ENCODE results near the gene MBTD1. TPM values are rescaled to one million over a fixed set of nuclear protein-coding genes. Genes with fewer than 3 reads are reported as not detected.

The MBTD1 gene
- total and polyA plus RNA-seq, 9 of the 15 experiments (the other 6 are each of a cell fraction or from before 2014, with no cell fraction given), result 2.1 to 26.3 (median 13.3) TPM

DNA sequence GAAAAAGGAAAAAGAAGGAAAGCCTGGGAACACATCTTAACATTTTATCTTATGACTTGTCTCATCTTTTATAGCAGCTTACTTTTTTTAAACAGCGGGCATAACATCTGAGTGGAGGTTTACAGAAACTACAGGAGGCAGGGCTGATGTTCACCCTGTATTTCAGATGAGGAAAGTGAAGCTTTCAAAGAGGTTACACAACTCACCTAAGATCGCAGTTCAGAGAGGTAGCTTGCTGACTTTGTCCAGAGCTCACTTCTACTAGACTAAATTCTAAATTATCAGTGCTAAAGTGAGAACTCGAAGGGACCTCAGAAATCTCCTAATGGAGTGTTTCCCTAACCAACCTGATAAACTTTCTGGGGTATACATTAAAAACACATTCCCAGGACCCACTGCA, 3.7 kb downstream of the MBTD1 start (continued):
- no peak for TF ChIP-seq RUNX1 (IDR thresholded peaks at IDR 0.05; ENCODE audit: low read depth)
- TF ChIP-seq TFAM (CRISPR knock-in tag; conservative IDR thresholded peaks at IDR 0.05), result no peak
- no peak for TF ChIP-seq SMAD1 (IDR thresholded peaks at IDR 0.05; ENCODE audit: low read depth, low read length, partially characterized antibody)
- TF ChIP-seq PHF20 (IDR thresholded peaks at IDR 0.05; ENCODE audit: partially characterized antibody), result no peak
- no peak for TF ChIP-seq ILF3 (IDR thresholded peaks at IDR 0.05; ENCODE audit: borderline replicate concordance)
- TF ChIP-seq HNRNPH1 (optimal IDR thresholded peaks at IDR 0.05; ENCODE audit: low read depth, low read length), result no peak
- no peak for TF ChIP-seq RHOXF2B (CRISPR knock-in tag; conservative IDR thresholded peaks at IDR 0.05)
- no peak for TF ChIP-seq FIP1L1 (IDR thresholded peaks at IDR 0.05; ENCODE audit: low read depth, low read length, poor library complexity, severe bottlenecking)
- TF ChIP-seq SMARCC2 (IDR thresholded peaks at IDR 0.05; ENCODE audit: low read depth), result no peak

DNA sequence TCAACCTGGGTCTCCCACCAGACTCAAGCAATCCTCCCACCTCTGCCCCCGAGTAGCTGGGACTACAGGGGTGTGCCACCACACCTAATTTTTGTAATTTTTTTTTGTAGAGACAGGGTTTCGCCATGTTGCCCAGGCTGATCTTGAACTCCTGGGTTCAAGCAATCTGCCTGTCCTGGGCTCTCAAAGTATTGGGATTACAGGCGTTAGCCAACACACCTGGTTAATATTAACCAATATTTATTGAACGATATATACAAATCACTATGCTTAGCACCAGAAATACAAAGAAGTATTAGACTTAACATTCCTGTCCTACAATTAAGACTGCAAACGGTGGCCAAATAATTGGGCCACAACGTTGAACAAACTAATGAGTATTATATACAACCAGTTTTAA, 4.2 kb downstream of the MBTD1 start:
- H2AFZ ChIP-seq (ENCODE audit: low read depth, low read length), result no peak overlapping the region
- in situ Hi-C loops (cut with MboI), result no loop called here
- peaks cover 86% of the 10 kb centered on the region for H3K79me2 ChIP-seq (ENCODE audit: control insufficient read depth, insufficient read depth, low read length)
- DNase-seq (ENCODE audit: extremely low read depth in 1 of 4, low spot score in 3 of 4), result no peak
- no TSS peak for BruUV-seq (replicated peaks)
- 84% methylated on average over 6 of the region's 6 CpGs for WGBS (ENCODE audit: insufficient coverage, low coverage, missing lambda C conversion rate)
- H3K9me1 ChIP-seq (ENCODE audit: control insufficient read depth, insufficient read depth, low read length), result no peaks in the 10 kb centered on the region
- no peak overlapping the region for H3K4me2 ChIP-seq (ENCODE audit: insufficient read depth, low read length)
- peaks cover 8% of the 10 kb centered on the region in 2 experiments; a peak in 3 of 5 replicates for H3K4me1 ChIP-seq (replicated peaks in 1 of 2; ENCODE audit: control insufficient read depth in 2 of 2, insufficient read depth in 2 of 2, low read length in 2 of 2)
- no peak overlapping the region for H3K27ac ChIP-seq (ENCODE audit: extremely low read depth, low read depth, low read length)
- ATAC-seq, result no peak
- CTCF ChIA-PET (ENCODE audit: low intra/inter-chr PET ratio), result no interaction called here
- H3K9me3 ChIP-seq (replicated peaks; ENCODE audit: control insufficient read depth, insufficient read depth, low read depth, low read length), result no peaks in the 10 kb centered on the region
- intact Hi-C loops (cut with micrococcal nuclease), result no loop called here
- no peak overlapping the region for H3K4me3 ChIP-seq
- H3K9ac ChIP-seq (ENCODE audit: insufficient read depth in 1 of 2, low read depth in 2 of 2, low read length in 2 of 2), result no peak overlapping the region
- H3K36me3 ChIP-seq (ENCODE audit: control insufficient read depth, insufficient read depth, low read length), result peaks cover 77% of the 10 kb centered on the region; the same call in 2 of the 3 replicates
- no peak for FAIRE-seq
- H3K27me3 ChIP-seq (ENCODE audit: control insufficient read depth in 2 of 2, insufficient read depth in 2 of 2, low read length in 2 of 2), result no peaks in the 10 kb centered on the region
- peaks cover 6% of the 10 kb centered on the region for H4K20me1 ChIP-seq (replicated peaks; ENCODE audit: control insufficient read depth, insufficient read depth, low read length)
- POLR2A ChIA-PET, result interaction anchor here (1.3 kb wide), 1 partner anchor 8 kb away, joined by 4 read pairs; no protein-coding TSS in a partner anchor
- TF ChIP-seq, protein P1, sequence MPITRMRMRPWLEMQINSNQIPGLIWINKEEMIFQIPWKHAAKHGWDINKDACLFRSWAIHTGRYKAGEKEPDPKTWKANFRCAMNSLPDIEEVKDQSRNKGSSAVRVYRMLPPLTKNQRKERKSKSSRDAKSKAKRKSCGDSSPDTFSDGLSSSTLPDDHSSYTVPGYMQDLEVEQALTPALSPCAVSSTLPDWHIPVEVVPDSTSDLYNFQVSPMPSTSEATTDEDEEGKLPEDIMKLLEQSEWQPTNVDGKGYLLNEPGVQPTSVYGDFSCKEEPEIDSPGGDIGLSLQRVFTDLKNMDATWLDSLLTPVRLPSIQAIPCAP (CRISPR knock-in tag; IDR thresholded peaks at IDR 0.05; ENCODE audit: borderline replicate concordance), result no peak
- TF ChIP-seq, protein P2, sequence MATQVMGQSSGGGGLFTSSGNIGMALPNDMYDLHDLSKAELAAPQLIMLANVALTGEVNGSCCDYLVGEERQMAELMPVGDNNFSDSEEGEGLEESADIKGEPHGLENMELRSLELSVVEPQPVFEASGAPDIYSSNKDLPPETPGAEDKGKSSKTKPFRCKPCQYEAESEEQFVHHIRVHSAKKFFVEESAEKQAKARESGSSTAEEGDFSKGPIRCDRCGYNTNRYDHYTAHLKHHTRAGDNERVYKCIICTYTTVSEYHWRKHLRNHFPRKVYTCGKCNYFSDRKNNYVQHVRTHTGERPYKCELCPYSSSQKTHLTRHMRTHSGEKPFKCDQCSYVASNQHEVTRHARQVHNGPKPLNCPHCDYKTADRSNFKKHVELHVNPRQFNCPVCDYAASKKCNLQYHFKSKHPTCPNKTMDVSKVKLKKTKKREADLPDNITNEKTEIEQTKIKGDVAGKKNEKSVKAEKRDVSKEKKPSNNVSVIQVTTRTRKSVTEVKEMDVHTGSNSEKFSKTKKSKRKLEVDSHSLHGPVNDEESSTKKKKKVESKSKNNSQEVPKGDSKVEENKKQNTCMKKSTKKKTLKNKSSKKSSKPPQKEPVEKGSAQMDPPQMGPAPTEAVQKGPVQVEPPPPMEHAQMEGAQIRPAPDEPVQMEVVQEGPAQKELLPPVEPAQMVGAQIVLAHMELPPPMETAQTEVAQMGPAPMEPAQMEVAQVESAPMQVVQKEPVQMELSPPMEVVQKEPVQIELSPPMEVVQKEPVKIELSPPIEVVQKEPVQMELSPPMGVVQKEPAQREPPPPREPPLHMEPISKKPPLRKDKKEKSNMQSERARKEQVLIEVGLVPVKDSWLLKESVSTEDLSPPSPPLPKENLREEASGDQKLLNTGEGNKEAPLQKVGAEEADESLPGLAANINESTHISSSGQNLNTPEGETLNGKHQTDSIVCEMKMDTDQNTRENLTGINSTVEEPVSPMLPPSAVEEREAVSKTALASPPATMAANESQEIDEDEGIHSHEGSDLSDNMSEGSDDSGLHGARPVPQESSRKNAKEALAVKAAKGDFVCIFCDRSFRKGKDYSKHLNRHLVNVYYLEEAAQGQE (IDR thresholded peaks at IDR 0.05; ENCODE audit: borderline replicate concordance), result no peak
- TF ChIP-seq, protein P2 (CRISPR knock-in tag; IDR thresholded peaks at IDR 0.05; ENCODE audit: low read depth), result no peak
- TF ChIP-seq RHOXF2B (CRISPR knock-in tag; conservative IDR thresholded peaks at IDR 0.05) (no peak), MCM3 (IDR thresholded peaks at IDR 0.05) (no peak)
